H7 (cell line): ENCODE results near the gene TVP23C. TPM values are rescaled to one million over a fixed set of nuclear protein-coding genes. Genes with fewer than 3 reads are reported as not detected.

ENCODE experiments used
- total RNA-seq: library from RNA; depleted of rRNA; stranded (reverse); fragments of >200 nt; shearing (Covaris generic); gene quantifications from 2 replicates; pipeline ENCODE4 v1.2.3, GENCODE V29; 2014; rRNA removed

The TVP23C gene
- total RNA-seq, 1 experiment from 2014 or later, result 7.1 TPM

Other genes with a start within 250 kb of the TVP23C start
- 0.21 and 0.37 TPM in 2 replicates for gene TEKT3, start 221.9 kb downstream of the TVP23C start, total RNA-seq
- 3.9 and 4.7 TPM in 2 replicates for gene CDRT4, start 95.9 kb downstream of the TVP23C start, total RNA-seq
- gene FBXW10B, start 56.2 kb upstream of the TVP23C start, total RNA-seq, result not detected in 2 replicates
- 17.1 and 21.9 TPM in 2 replicates for gene TRIM16, start 120.8 kb upstream of the TVP23C start, total RNA-seq
- 49.9 and 58.9 TPM in 2 replicates for gene ZNF286A, start 136.3 kb upstream of the TVP23C start, total RNA-seq
- 3.8 and 7.7 TPM in 2 replicates for gene TBC1D26, start 168.8 kb upstream of the TVP23C start, total RNA-seq